OCI-LY7 (cell line): ENCODE results near the gene CELF2. TPM values are rescaled to one million over a fixed set of nuclear protein-coding genes. Genes with fewer than 3 reads are reported as not detected.

ENCODE experiments used
- BruUV-seq: library from RNA; stranded (reverse); fragments of 400-500 nt; replicated peaks from 2 replicates; lab custom pipeline; 2021; lab: Mats Ljungman, UMichigan
- CTCF ChIA-PET: fragments of 300-600 bp; sonication (Branson Sonifier 250); formaldehyde crosslinking; loops from one replicate; lab custom pipeline; 2022; ENCODE audit warnings: antibody characterized with exemption; ENCODE audit not compliant: unreplicated experiment; lab: Charles Lee
- POLR2A ChIA-PET: fragments of 300-600 bp; sonication (Branson Sonifier 250); formaldehyde crosslinking; loops from one replicate; lab custom pipeline; 2022; ENCODE audit warnings: antibody characterized with exemption; lab: Charles Lee
- DNase-seq: peaks from one replicate; pipeline ENCODE4 v3.0.0-alpha.2; 2015; ENCODE audit warnings: low spot score
- H2AFZ ChIP-seq: fragments of 200-600 bp; sonication (generic), shearing (Covaris generic); 2 replicates; pipeline ENCODE4 v1.6.1; 2014; ENCODE audit warnings: mild to moderate bottlenecking, antibody characterized with exemption, low read length, moderate library complexity
- H3K27ac ChIP-seq: fragments of 200-600 bp; sonication (generic); 2 replicates; pipeline ENCODE4 v1.5.1; 2014; ENCODE audit warnings: mixed run types, low read depth, mild to moderate bottlenecking, moderate library complexity, low read length, inconsistent platforms; ENCODE audit not compliant: poor library complexity, severe bottlenecking
- H3K36me3 ChIP-seq: fragments of 200-600 bp; sonication (generic); 2 replicates; pipeline ENCODE4 v1.6.1; 2014; ENCODE audit warnings: mild to moderate bottlenecking, antibody characterized with exemption, low read length, moderate library complexity, mixed read lengths; ENCODE audit not compliant: insufficient read depth
- H3K4me1 ChIP-seq: fragments of 200-600 bp; sonication (generic); 2 replicates; pipeline ENCODE4 v1.5.1; 2014; ENCODE audit warnings: mild to moderate bottlenecking, low read length; ENCODE audit not compliant: insufficient read depth, poor library complexity, severe bottlenecking
- H3K4me2 ChIP-seq: fragments of 200-600 bp; sonication (generic); 2 replicates; pipeline ENCODE4 v1.6.1; 2014; ENCODE audit warnings: mild to moderate bottlenecking, low read length
- H3K4me3 ChIP-seq: fragments of 200-600 bp; sonication (generic); 2 replicates; pipeline ENCODE4 v1.5.1; 2014; ENCODE audit warnings: mild to moderate bottlenecking, low read depth, low read length; ENCODE audit not compliant: poor library complexity, severe bottlenecking
- H3K79me2 ChIP-seq: fragments of 200-600 bp; sonication (generic); 2 replicates; pipeline ENCODE4 v1.6.1; 2016; ENCODE audit warnings: low read depth, mild to moderate bottlenecking, low read length, moderate library complexity, mixed read lengths; ENCODE audit not compliant: insufficient read depth
- H3K9me2 ChIP-seq: fragments of 200-600 bp; sonication (generic); 2 replicates; pipeline ENCODE4 v1.6.1; 2016; ENCODE audit warnings: mild to moderate bottlenecking, low read length, mixed read lengths; ENCODE audit not compliant: insufficient read depth
- H3K9me3 ChIP-seq: fragments of 200-600 bp; sonication (generic); 2 replicates; pipeline ENCODE4 v1.6.1; 2014; ENCODE audit warnings: mild to moderate bottlenecking, mixed run types, low read length, mixed read lengths
- H4K20me1 ChIP-seq: fragments of 200-600 bp; sonication (generic); 2 replicates; pipeline ENCODE4 v1.6.1; 2014; ENCODE audit warnings: mild to moderate bottlenecking, antibody characterized with exemption, low read length, moderate library complexity, mixed read lengths; ENCODE audit not compliant: insufficient read depth
- CTCF ChIP-seq: fragments of 200-600 bp; sonication (generic); conservative IDR thresholded peaks from 2 replicates; pipeline ENCODE4 v1.5.1; 2014; ENCODE audit warnings: mild to moderate bottlenecking, antibody characterized with exemption, low read length, moderate library complexity, mixed read lengths
- EZH2phosphoT487 ChIP-seq: fragments of 200-600 bp; sonication (generic); IDR thresholded peaks from 2 replicates; pipeline ENCODE4 v1.6.1; 2018; ENCODE audit warnings: low read depth, borderline replicate concordance, mild to moderate bottlenecking, mixed run types, antibody characterized with exemption, low read length, moderate library complexity, mixed read lengths
- intact Hi-C: fragments of 100-400 bp; cut with micrococcal nuclease; formaldehyde crosslinking; loops from one replicate; pipeline ENCODE4 v1.10.0; 2022; ENCODE audit not compliant: unreplicated experiment
- total RNA-seq, 2 experiments: library from RNA; depleted of rRNA in 1 of 2; stranded (reverse); fragments of >200 nt in 1 of 2; shearing (Covaris generic) in 1 of 2; gene quantifications; 2 replicates each; pipeline ENCODE4 v1.2.3, GENCODE V29; 2014 to 2022

The CELF2 gene
- total RNA-seq, 2 experiments from 2014 or later, result 5.4 to 19.1 TPM

- H3K36me3 ChIP-seq, result no peaks in the 10 kb centered on the region
- BruUV-seq, result no TSS peak
- no peak overlapping the region for H3K27ac ChIP-seq
- ChIA-PET CTCF (no interaction called here), POLR2A (no interaction called here)
- no peak for DNase-seq
- H3K9me2 ChIP-seq, result no peaks in the 10 kb centered on the region
- H3K4me3 ChIP-seq, result no peak overlapping the region
- no peaks in the 10 kb centered on the region for H3K79me2 ChIP-seq
- no peak overlapping the region for H2AFZ ChIP-seq
- no peaks in the 10 kb centered on the region for H4K20me1 ChIP-seq
- TF ChIP-seq EZH2phosphoT487 (no peak), CTCF (no peak)
- no peak overlapping the region for H3K4me2 ChIP-seq
- no peaks in the 10 kb centered on the region for H3K4me1 ChIP-seq
- intact Hi-C loops, result no loop called here
- no peaks in the 10 kb centered on the region for H3K9me3 ChIP-seq
Observed at GRCh38 chr10:11153766-11154165, 136.1 kb downstream of the CELF2 start.

GRCh38 chr10:11154333-11154732, 136.7 kb downstream of the CELF2 start:
- no peaks in the 10 kb centered on the region for H3K79me2 ChIP-seq
- ChIA-PET POLR2A (no interaction called here), CTCF (interaction anchor here (0.5 kb wide), 1 partner anchor 709 kb away, joined by 3 read pairs; no protein-coding TSS in a partner anchor)
- H3K9me2 ChIP-seq, result no peaks in the 10 kb centered on the region
- H3K4me2 ChIP-seq, result no peak overlapping the region
- intact Hi-C loops, result no loop called here
- H4K20me1 ChIP-seq, result no peaks in the 10 kb centered on the region
- no peak overlapping the region for H3K4me3 ChIP-seq
- BruUV-seq, result no TSS peak
- H3K27ac ChIP-seq, result no peak overlapping the region
- no peaks in the 10 kb centered on the region for H3K9me3 ChIP-seq
- no peak for DNase-seq
- H3K4me1 ChIP-seq, result no peaks in the 10 kb centered on the region
- no peaks in the 10 kb centered on the region for H3K36me3 ChIP-seq
- no peak overlapping the region for H2AFZ ChIP-seq
- TF ChIP-seq EZH2phosphoT487 (no peak), CTCF (no peak)

GRCh38 chr10:11154849-11155498, 137.3 kb downstream of the CELF2 start:
- ChIA-PET POLR2A (interaction anchor here (0.7 to 1.2 kb wide), 2 partner anchors 8 to 870 kb away, joined by 3 to 4 read pairs; no protein-coding TSS in a partner anchor), CTCF (interaction anchor here (0.5 to 0.8 kb wide), 2 partner anchors 18 to 708 kb away, joined by 3 read pairs; no protein-coding TSS in a partner anchor)
- intact Hi-C loops, result no loop called here
- no TSS peak for BruUV-seq
- Histone ChIP-seq H3K4me2 (no peak overlapping the region), H3K4me1 (no peaks in the 10 kb centered on the region), H3K4me3 (no peak overlapping the region), H4K20me1 (no peaks in the 10 kb centered on the region), H3K9me3 (no peaks in the 10 kb centered on the region), H3K36me3 (no peaks in the 10 kb centered on the region), H3K79me2 (no peaks in the 10 kb centered on the region), H2AFZ (no peak overlapping the region), H3K9me2 (no peaks in the 10 kb centered on the region), H3K27ac (no peak overlapping the region)
- DNase-seq, result no peak
- TF ChIP-seq CTCF (no peak), EZH2phosphoT487 (no peak)
